Measurements from ENCODE around the gene CBFA2T2. TPM values are rescaled to one million over a fixed set of nuclear protein-coding genes. Genes with fewer than 3 reads are reported as not detected.

CBFA2T2 gene
- total and polyA plus RNA-seq, 2 donors from 2014 or later = 5.5 to 17.3 TPM

DNA sequence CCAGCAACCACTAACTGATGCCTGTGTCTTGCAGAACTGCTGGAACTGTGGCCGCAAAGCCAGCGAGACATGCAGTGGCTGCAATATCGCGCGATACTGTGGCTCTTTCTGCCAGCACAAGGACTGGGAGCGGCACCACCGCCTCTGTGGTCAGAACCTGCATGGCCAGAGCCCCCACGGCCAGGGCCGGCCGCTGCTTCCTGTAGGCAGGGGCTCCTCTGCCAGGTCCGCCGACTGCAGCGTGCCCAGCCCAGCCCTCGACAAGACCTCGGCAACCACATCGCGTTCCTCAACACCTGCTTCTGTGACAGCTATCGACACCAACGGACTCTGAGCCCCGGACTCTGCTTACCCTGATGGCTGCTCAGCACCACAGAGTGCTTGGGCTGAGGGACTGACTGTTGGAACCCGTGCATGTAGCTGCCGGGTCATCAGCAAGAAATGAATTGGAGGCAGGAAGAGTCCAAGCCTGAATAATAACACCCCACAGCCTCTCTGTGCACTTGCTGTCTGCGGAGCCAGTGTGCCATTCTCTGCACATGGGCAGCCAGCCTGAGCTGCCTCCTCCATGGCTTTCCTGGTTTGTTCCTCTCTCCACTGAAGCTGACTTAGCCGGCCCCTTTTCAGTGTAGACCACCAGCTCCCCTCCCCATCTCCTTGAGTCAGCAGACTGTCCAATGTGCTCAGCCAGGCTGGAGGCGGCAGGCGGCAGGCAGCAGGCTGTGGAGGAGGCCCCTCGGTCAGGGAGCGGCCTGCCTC is 154.6 kb downstream of the CBFA2T2 start:
- FAIRE-seq = no peak
- no peak for DNase-seq

DNA sequence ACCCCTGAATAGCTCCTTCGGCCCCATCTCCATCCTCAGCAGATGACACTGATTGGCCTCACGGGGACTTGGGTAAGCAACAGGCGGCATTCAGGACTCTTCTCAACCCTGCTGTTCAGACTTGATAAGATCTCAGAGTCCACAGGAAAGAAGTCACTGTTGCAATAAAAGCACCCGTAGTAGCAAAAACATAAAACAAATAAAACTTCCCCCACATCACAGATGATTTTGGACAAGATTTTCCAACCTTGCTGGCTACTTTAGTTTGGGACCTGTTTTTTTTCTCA is 155.1 kb downstream of the CBFA2T2 start:
- no peak for DNase-seq
- H3K9ac ChIP-seq (ENCODE audit: low read length in 3 of 3) = no peak overlapping the region
- intact Hi-C loops (cut with DNase I) = no loop called here
- no peak for FAIRE-seq
- TF ChIP-seq, protein P1, sequence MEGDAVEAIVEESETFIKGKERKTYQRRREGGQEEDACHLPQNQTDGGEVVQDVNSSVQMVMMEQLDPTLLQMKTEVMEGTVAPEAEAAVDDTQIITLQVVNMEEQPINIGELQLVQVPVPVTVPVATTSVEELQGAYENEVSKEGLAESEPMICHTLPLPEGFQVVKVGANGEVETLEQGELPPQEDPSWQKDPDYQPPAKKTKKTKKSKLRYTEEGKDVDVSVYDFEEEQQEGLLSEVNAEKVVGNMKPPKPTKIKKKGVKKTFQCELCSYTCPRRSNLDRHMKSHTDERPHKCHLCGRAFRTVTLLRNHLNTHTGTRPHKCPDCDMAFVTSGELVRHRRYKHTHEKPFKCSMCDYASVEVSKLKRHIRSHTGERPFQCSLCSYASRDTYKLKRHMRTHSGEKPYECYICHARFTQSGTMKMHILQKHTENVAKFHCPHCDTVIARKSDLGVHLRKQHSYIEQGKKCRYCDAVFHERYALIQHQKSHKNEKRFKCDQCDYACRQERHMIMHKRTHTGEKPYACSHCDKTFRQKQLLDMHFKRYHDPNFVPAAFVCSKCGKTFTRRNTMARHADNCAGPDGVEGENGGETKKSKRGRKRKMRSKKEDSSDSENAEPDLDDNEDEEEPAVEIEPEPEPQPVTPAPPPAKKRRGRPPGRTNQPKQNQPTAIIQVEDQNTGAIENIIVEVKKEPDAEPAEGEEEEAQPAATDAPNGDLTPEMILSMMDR (IDR thresholded peaks at IDR 0.05; ENCODE audit: borderline replicate concordance, extremely low read depth, insufficient read depth) = no peak
- no peaks in the 10 kb centered on the region for H3K27me3 ChIP-seq (ENCODE audit: control insufficient read depth, insufficient read depth, low read length)
- no peaks in the 10 kb centered on the region for H3K9me3 ChIP-seq (ENCODE audit: control insufficient read depth in 2 of 3, insufficient read depth in 1 of 3, low read length in 3 of 3)
- no peak overlapping the region for H3K27ac ChIP-seq (ENCODE audit: low read depth in 2 of 2, low read length in 2 of 2)
- peaks cover 5 to 35% (median 21%) of the 10 kb centered on the region in 3 donors for H3K36me3 ChIP-seq (ENCODE audit: control insufficient read depth in 2 of 3, insufficient read depth in 3 of 3, low read length in 3 of 3)
- no peak overlapping the region for H3K4me3 ChIP-seq (ENCODE audit: low read length in 3 of 3)
- H3K4me1 ChIP-seq (ENCODE audit: control insufficient read depth in 2 of 3, insufficient read depth in 2 of 3, low read depth in 1 of 3, low read length in 3 of 3) = peaks cover 0 to 10% (median 9%) of the 10 kb centered on the region in 3 donors

More for the DNA sequence above, 154.6 kb downstream of the CBFA2T2 start:
- TF ChIP-seq, protein P1 (IDR thresholded peaks at IDR 0.05; ENCODE audit: borderline replicate concordance, extremely low read depth, insufficient read depth) = no peak
- intact Hi-C loops (cut with DNase I) = no loop called here
- H3K27ac ChIP-seq (ENCODE audit: low read depth in 2 of 2, low read length in 2 of 2) = no peak overlapping the region
- no peaks in the 10 kb centered on the region for H3K27me3 ChIP-seq (ENCODE audit: control insufficient read depth, insufficient read depth, low read length)
- H3K9me3 ChIP-seq (ENCODE audit: control insufficient read depth in 2 of 3, insufficient read depth in 1 of 3, low read length in 3 of 3) = no peaks in the 10 kb centered on the region
- peaks cover 0 to 9% (median 9%) of the 10 kb centered on the region in 3 donors for H3K4me1 ChIP-seq (ENCODE audit: control insufficient read depth in 2 of 3, insufficient read depth in 2 of 3, low read depth in 1 of 3, low read length in 3 of 3)
- peaks cover 5 to 37% (median 26%) of the 10 kb centered on the region in 3 donors for H3K36me3 ChIP-seq (ENCODE audit: control insufficient read depth in 2 of 3, insufficient read depth in 3 of 3, low read length in 3 of 3)
- no peak overlapping the region for H3K4me3 ChIP-seq (ENCODE audit: low read length in 3 of 3)
- no peak overlapping the region for H3K9ac ChIP-seq (ENCODE audit: low read length in 3 of 3)

DNA sequence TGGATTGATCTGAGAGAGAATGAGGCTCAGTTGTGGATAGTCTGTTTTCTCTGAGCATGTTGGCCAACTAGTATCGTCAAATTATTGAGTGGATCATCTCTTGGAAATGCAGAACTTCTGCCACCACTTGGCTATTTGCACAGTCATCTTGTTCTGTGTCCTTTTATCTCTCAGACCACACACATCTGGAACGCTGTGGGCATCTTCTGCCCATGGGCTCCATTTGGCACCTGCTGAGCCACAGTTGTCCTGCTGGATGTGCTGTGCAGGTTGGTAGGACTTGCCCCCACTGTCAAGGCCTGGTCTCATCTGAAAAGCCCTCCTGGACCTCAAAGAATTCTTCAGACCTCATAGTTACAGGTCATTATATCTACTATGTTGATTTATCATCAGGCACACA is 155.5 kb downstream of the CBFA2T2 start:
- Histone ChIP-seq H3K4me1 (ENCODE audit: control insufficient read depth in 2 of 3, insufficient read depth in 2 of 3, low read depth in 1 of 3, low read length in 3 of 3) (peaks cover 0 to 10% (median 9%) of the 10 kb centered on the region in 3 donors), H3K27me3 (ENCODE audit: control insufficient read depth, insufficient read depth, low read length) (no peaks in the 10 kb centered on the region), H3K9me3 (ENCODE audit: control insufficient read depth in 2 of 3, insufficient read depth in 1 of 3, low read length in 3 of 3) (no peaks in the 10 kb centered on the region), H3K36me3 (ENCODE audit: control insufficient read depth in 2 of 3, insufficient read depth in 3 of 3, low read length in 3 of 3) (peaks cover 5 to 31% (median 18%) of the 10 kb centered on the region in 3 donors), H3K9ac (ENCODE audit: low read length in 3 of 3) (no peak overlapping the region), H3K4me3 (ENCODE audit: low read length in 3 of 3) (no peak overlapping the region), H3K27ac (ENCODE audit: low read depth in 2 of 2, low read length in 2 of 2) (no peak overlapping the region)
- intact Hi-C loops (cut with DNase I) = no loop called here
- FAIRE-seq (no peak), DNase-seq (no peak)
- TF ChIP-seq, protein P1 (IDR thresholded peaks at IDR 0.05; ENCODE audit: borderline replicate concordance, extremely low read depth, insufficient read depth) = no peak

All from kidney (tissue), 14 donors.